HG03442 (cell line): ENCODE results near the gene ELL.

Experiments
- ATAC-seq: cut with Tn5 transposase; IDR thresholded peaks from one replicate; pipeline ENCODE4 v1.9.1; 2021; ENCODE audit warnings: mild to moderate bottlenecking, moderate library complexity; ENCODE audit not compliant: unreplicated experiment

ELL gene

DNA sequence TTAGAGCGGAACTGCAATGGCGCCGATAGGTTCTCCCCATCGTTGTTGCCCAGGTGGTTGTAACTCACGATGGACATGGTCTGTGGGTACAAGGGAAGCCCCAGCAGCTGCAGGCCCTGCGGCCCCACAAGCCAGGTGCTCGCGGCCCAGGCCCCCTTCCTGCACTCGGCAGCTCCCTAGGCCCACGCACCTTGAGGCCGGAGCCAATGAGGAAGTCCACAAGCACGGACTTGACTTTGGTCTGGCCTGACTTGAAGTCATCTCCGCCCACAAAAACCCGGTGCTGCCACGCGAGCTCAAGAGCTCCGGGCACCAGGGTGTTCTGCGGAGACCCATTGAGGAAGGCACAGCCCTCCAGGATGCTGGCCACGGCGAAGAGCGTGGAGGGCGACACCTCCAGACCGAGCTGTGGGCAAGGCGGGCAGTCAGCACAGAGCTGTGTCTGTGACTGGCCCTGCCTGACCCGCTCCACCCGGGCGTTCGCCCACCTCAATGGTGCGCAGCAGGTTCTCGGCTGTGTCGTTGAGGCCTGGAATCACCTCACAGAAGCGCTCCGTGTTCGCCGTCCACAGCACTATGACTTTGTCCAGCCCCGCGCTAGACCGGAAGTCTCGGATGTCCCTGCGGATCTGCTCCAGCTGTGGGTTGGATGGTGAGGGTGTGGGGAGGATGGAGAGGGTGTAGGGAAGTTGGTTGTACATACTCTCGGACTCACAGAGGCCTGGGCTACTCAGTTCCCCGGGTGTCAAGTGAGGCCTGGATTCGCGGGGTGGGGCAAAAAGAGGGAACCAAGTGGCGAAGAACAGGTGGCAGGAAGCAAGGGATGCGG is 85.8 kb downstream of the ELL start:
- ATAC-seq: no peak

- no peak for ATAC-seq
Measured at GRCh38 chr19:18435178-18435841, 86.6 kb downstream of the ELL start.

GRCh38 chr19:18434411-18435175 is 87.3 kb downstream of the ELL start:
- no peak for ATAC-seq

DNA sequence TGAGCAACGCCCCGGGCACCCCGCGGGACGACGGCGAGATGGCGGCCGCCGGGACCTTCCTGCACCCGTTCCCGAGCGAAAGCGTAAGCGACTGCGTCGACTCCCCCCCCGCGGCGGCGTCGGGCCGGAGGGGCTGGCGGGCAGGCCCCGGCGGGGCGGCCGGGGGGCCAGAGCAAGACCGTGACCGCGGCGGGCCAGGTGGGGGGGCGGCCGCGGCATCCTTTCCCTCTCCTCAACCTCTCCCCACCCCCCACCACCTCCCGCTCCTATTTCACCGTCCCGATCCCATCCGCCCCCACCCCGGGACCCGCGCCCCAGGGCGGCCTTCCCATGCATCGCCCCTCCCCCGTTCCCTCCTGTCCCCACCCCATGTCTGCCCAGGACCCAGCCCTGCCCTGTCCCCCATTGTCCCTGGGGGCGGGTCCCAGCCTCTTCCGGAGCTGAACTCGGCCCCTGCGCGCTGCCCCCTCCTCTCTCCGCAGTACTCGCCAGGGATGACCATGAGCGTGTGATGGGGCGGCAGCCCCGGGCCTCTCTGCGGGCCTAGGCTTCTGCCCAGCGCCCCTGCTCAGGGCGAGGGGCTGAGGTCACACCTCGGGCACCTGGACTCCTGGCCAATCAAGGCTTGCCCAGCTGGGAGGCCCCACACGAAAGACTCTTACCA is 88.0 kb downstream of the ELL start:
- no peak for ATAC-seq

- ATAC-seq: no peak
Measured at GRCh38 chr19:18433015-18433691, 88.7 kb downstream of the ELL start.

GRCh38 chr19:18432275-18433014 is 89.4 kb downstream of the ELL start:
- no peak for ATAC-seq

DNA sequence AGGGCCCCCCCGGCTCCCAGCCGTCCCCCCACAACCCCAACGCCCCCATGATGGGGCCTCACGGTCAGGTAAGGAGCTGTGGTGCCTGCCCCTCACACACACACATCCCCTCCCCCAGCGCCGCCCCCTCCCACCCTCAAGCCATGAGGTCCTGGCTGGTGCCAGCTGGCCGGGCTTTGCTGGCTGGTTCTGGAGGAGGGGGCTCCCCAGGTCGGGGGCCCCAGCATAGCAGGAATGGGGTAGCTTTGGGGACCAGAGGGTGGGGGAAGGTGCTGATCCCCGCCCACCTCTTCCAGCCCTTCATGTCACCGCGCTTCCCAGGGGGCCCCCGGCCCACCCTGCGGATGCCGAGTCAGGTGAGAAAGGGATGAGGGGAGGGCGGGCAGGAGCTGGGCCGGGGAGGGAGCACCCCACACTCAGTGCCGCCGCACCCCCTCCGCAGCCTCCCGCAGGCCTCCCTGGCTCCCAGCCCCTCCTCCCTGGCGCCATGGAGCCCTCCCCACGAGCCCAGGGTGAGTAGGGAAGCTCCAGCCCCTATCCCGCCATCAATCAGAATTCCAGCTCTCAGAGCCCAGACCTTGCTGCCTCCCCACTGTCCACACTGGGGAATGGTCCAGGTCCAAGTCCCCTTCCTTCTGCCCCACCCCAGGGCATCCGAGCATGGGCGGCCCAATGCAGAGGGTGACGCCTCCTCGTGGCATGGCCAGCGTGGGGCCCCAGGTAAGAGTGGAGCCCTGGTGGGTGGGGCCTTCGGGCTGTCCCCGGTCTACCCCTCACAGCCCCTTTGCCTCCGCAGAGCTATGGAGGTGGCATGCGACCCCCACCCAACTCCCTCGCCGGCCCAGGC is 90.3 kb downstream of the ELL start:
- no peak for ATAC-seq

GRCh38 chr19:18430417-18431144 is 91.3 kb downstream of the ELL start:
- ATAC-seq: no peak

- no peak for ATAC-seq
Measured at GRCh38 chr19:18429717-18430416, 92.0 kb downstream of the ELL start.

GRCh38 chr19:18428787-18429674 is 92.8 kb downstream of the ELL start:
- peak; percentile 51 for ATAC-seq

DNA sequence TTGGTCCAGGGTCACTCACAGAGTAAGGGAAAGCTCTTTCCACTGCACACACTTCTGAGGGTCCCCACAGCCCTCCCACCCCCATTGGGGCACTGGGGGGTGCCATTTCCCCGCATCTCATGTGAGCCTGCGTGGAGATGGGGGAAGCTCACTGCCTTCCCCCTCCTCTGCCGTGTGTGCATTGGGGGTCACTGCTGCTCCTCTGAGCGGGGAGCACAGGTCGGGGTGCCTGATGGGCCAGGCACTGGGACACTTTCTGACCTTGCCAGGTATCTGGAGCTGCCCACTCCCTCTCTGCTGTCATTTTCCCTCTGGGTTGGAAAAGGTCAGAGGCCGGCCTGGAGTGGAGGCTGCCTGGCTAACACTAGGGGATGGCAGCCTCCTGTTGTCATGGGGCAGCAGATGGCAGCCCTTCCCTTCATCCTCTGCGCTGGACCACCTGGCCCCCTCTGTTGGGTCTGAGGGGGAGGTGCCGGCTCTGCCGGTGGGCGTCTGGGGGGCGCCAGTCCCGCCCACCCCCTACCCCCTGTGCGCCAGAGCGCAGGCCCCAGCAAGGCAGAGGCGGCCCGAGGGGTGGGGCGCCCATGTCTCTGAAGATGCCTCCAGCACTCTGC is 93.6 kb downstream of the ELL start:
- ATAC-seq: peak; percentile 3

DNA sequence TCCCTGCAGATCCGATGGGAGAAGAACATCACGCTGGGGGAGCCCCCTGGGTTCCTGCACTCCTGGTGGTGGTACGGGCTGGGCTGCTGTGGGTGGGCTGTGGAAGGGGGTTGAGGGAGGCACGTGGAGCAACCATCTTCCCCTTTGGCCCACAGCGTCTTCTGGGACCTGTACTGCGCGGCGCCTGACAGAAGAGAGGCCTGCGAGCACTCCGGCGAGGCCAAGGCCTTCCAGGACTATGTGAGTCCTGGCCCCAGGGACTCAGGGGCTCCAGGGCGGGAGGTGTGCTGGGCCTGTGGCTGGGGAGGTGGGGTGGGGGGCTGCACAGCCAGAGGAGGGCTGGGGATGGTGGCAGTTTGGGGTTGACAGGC is 94.1 kb downstream of the ELL start:
- no peak for ATAC-seq

GRCh38 chr19:18427080-18427742 is 94.7 kb downstream of the ELL start:
- no peak for ATAC-seq

GRCh38 chr19:18426416-18426767 is 95.5 kb downstream of the ELL start:
- no peak for ATAC-seq

DNA sequence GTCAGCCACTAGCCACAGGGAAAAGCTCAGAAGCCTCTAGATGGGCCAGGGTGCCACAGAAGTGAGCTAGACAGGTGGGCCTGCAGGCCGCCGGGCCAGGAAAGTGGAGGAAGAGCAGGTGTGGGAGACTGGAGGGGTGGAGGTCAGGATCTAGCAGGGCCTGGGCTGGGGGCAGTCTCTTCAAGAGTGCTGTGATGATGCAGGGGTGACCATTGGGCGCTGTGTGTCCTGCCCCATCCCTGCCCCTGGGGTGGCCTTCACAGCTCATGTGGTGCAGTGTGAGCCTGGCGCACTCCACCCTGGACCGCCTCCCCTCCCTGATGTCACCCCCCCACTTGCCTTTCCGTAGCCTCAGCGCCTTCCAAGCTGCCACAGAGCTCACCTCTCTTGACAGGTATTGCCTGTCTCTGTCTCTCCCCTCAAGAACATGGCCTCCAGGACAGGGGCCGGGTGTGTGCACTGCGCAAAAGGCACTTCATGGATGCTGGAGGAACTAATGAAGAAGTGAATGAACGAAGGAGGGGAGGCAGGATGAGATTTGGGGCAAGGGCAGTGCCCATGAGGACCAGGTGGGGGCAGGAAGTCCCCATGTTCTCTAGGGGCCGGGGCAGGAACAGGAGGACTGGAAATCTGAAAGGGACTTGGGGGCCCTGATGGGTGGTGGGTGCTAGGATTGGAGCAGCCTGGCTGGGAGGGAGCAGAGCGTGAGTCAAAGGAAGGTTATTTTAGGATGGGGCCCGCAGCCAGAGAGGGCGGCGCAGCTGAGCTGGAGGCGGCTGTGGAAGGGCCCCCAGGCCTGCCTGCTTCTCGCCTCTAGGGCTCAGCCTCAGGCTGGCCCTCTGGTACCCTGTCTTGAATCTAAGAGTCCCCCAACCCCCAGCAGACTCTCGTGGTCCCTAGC is 96.1 kb downstream of the ELL start:
- ATAC-seq: no peak
